OCI-M1 (cell line): ENCODE results near the gene CACNA1I.
A peak's percentile ranks its signal among the peaks of the same experiment; 100 is the strongest.
"Not testable (repeated sequence)": the region's sequence is repeated elsewhere in the genome, so short reads cannot be mapped to it uniquely, and the experiment has no call there.

ENCODE experiments used
- DNase-seq: peaks from one replicate; lab custom pipeline; 2025; lab: John Stamatoyannopoulos, UW

The CACNA1I gene

GRCh38 chr22:39570665-39571064 lies at the start of gene CACNA1I:
CACNA1I (plus strand) TSS chr22:39570753; CDS start chr22:39570753, 0 bp downstream.
- no peak for DNase-seq

GRCh38 chr22:39521106-39521885 lies 49.3 kb upstream of the CACNA1I start:
- DNase-seq = not testable (repeated sequence)

GRCh38 chr22:39522091-39522490 lies 48.5 kb upstream of the CACNA1I start:
- not testable (repeated sequence) for DNase-seq

GRCh38 chr22:39522567-39523300 lies 47.8 kb upstream of the CACNA1I start:
- peak; percentile 39 for DNase-seq

GRCh38 chr22:39524089-39524752 lies 46.3 kb upstream of the CACNA1I start:
- no peak for DNase-seq

GRCh38 chr22:39524753-39525657 lies 45.5 kb upstream of the CACNA1I start:
- DNase-seq = peak; percentile 18

GRCh38 chr22:39525658-39525975 lies 44.9 kb upstream of the CACNA1I start:
- no peak for DNase-seq

- no peak for DNase-seq
Observed at GRCh38 chr22:39526736-39527171, 43.8 kb upstream of the CACNA1I start.

GRCh38 chr22:39527481-39527961 lies 43.0 kb upstream of the CACNA1I start:
- DNase-seq = no peak

- DNase-seq = no peak
Observed at GRCh38 chr22:39528080-39528661, 42.4 kb upstream of the CACNA1I start.

- peak; percentile 93 for DNase-seq
Observed at GRCh38 chr22:39528681-39529486, 41.7 kb upstream of the CACNA1I start.

- DNase-seq = no peak
Observed at GRCh38 chr22:39529487-39529851, 41.1 kb upstream of the CACNA1I start.

- no peak for DNase-seq
Observed at GRCh38 chr22:39530116-39530515, 40.4 kb upstream of the CACNA1I start.

GRCh38 chr22:39530692-39531331 lies 39.7 kb upstream of the CACNA1I start:
- peak; percentile 86 for DNase-seq

- DNase-seq = peak; percentile 100
Observed at GRCh38 chr22:39532215-39533073, 38.1 kb upstream of the CACNA1I start, which contains the start of gene RPS19BP1. RPS19BP1 (minus strand) TSS chr22:39532748; CDS start chr22:39532738, 10 bp downstream.

GRCh38 chr22:39534092-39534506 lies 36.5 kb upstream of the CACNA1I start:
- no peak for DNase-seq

- DNase-seq = peak; percentile 86
Observed at GRCh38 chr22:39534591-39535356, 35.8 kb upstream of the CACNA1I start.

GRCh38 chr22:39535357-39535725 lies 35.2 kb upstream of the CACNA1I start:
- DNase-seq = no peak
